ENCODE data around the gene POLR2L.

Gene POLR2L

DNA sequence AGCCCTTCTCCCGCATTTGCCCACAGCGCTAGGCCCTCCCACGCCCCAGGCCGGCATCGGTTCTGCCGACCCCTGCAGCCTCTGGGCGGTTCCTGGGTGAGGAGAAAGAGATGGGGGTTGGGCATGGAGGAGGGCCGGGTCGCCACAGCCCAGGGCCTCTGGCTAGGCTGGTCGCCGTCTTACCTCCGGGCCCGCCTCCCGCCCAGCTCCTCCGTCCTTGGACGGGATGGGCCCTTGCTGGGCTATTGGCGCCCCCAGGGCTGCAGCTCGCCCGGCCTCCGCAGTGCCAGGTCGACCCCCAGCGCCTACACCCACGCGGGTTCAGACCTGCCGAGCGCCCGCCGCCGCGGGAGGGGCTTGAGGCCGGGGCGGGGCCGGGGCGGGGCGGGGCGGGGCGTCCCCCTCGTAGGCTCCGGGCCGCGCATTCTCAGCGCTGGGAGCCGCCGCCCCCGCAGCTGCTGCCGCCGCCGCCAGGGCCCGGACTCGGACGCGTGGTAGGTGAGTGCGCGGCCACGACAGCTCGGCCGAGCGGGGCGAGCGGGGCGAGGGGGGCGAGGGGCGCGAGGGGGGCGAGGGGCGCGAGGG is 9.7 kb downstream of the POLR2L start, which contains the start of gene CD151:
Gene CD151 (plus strand): TSS at position 424 of the 585 bp plus-strand sequence. CDS start 3,118 bp downstream, outside the sequence.
- H4K91ac ChIP-seq (ENCODE audit: low read depth, low read length, poor library complexity) = no peak within 1 kb of the TSS

DNA sequence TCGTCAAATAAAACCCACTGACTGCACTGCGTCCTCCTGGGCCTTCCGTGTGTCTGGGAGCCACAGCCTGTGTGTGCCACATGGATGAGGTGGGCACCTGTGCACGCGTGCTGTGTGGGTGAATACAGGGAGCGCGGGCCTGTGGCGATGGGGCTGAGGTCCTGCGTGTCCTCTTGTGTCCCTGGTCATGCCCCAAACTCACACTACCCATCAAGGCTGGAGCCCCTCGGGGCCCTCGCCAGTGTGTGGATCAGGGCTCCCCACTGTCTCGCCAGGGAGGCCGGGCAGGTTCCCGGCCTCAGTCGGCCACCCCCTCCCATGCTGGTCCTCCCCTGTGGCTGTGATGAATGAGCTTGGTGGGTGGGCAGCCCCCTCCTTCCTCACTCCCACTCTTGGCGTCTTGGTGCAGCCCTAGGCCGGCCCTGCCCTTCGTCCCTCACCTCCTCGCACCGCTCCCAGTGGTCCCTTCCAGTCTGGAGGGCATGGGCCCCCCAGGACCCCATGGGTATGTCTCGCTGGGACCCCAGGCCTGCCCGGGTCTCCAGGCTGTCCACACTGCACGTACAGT is 10.3 kb downstream of the POLR2L start:
- Histone ChIP-seq H3K4ac (ENCODE audit: low read length) (peak overlapping the region; percentile 95), H3K18ac (ENCODE audit: low read length) (peak overlapping the region; percentile 99), H2AFZ (ENCODE audit: low read length) (peak overlapping the region; percentile 89), H3K79me1 (ENCODE audit: low read depth, low read length) (peaks cover 15% of the 10 kb centered on the region), H4K8ac (ENCODE audit: low read depth, low read length) (peak overlapping the region; percentile 100), H3K9me3 (replicated peaks in 1 of 2; ENCODE audit: control insufficient read depth in 2 of 2, insufficient read depth in 1 of 2, low read depth in 1 of 2, low read length in 2 of 2) (peaks cover 0 to 3% of the 10 kb centered on the region in 2 donors), H3K9ac (ENCODE audit: low read depth, low read length, poor library complexity) (peak overlapping the region; percentile 88), H3K14ac (ENCODE audit: low read length) (peak overlapping the region; percentile 89), H3K4me2 (ENCODE audit: insufficient read depth, low read length, poor library complexity, severe bottlenecking) (peak overlapping the region; percentile 86), H3K27me3 (ENCODE audit: control insufficient read depth in 3 of 3, insufficient read depth in 3 of 3, low read depth in 1 of 3, low read length in 3 of 3) (peaks cover 9 to 46% (median 18%) of the 10 kb centered on the region in 3 experiments), H2AK5ac (ENCODE audit: low read depth, low read length) (peak overlapping the region; percentile 100), H4K91ac (ENCODE audit: low read depth, low read length, poor library complexity) (no peak overlapping the region), H3K36me3 (replicated peaks in 1 of 2; ENCODE audit: control insufficient read depth in 2 of 2, insufficient read depth in 2 of 2, low read length in 2 of 2) (peaks cover 9 to 17% of the 10 kb centered on the region in 2 donors), H3K4me3 (ENCODE audit: low read length in 2 of 2) (peak overlapping the region; percentile 62 to 78), H2BK120ac (ENCODE audit: low read depth, low read length) (peak overlapping the region; percentile 82), H3K4me1 (ENCODE audit: control insufficient read depth in 2 of 2, insufficient read depth in 1 of 2, low read depth in 1 of 2, low read length in 2 of 2) (peaks cover 53 to 57% of the 10 kb centered on the region in 2 donors), H3K23ac (ENCODE audit: low read depth, low read length, poor library complexity) (peak overlapping the region; percentile 93), H3K27ac (replicated peaks; ENCODE audit: low read length) (peak overlapping the region; percentile 68), H2BK15ac (ENCODE audit: low read length) (peak overlapping the region; percentile 100), H2BK12ac (ENCODE audit: low read length) (peak overlapping the region; percentile 99), H2BK5ac (ENCODE audit: low read length) (peak overlapping the region; percentile 91)
- no peak for DNase-seq (ENCODE audit: low spot score)
- WGBS, 2 donors (ENCODE audit: extremely low coverage in 2 of 2, insufficient read length in 2 of 2, insufficient replicate concordance in 1 of 2) = no CpG with 5 or more reads among the region's 23 CpGs

More for the DNA sequence above, 9.7 kb downstream of the POLR2L start, which contains the start of gene CD151:
- Histone ChIP-seq H3K23ac (ENCODE audit: low read depth, low read length, poor library complexity) (peak within 1 kb of the TSS; percentile 93), H2BK5ac (ENCODE audit: low read length) (peak within 1 kb of the TSS; percentile 91), H3K9me3 (replicated peaks in 1 of 2; ENCODE audit: control insufficient read depth in 2 of 2, insufficient read depth in 1 of 2, low read depth in 1 of 2, low read length in 2 of 2) (peaks cover 0 to 3% of the 10 kb centered on the region in 2 donors), H3K4me1 (ENCODE audit: control insufficient read depth in 2 of 2, insufficient read depth in 1 of 2, low read depth in 1 of 2, low read length in 2 of 2) (peaks cover 50 to 53% of the 10 kb centered on the region in 2 donors), H3K27me3 (ENCODE audit: control insufficient read depth in 3 of 3, insufficient read depth in 3 of 3, low read depth in 1 of 3, low read length in 3 of 3) (peaks cover 9 to 43% (median 18%) of the 10 kb centered on the region in 3 experiments), H3K79me1 (ENCODE audit: low read depth, low read length) (peaks cover 20% of the 10 kb centered on the region), H3K27ac (replicated peaks; ENCODE audit: low read length) (peak within 1 kb of the TSS; percentile 68), H3K18ac (ENCODE audit: low read length) (peak within 1 kb of the TSS; percentile 99), H3K4me2 (ENCODE audit: insufficient read depth, low read length, poor library complexity, severe bottlenecking) (peak within 1 kb of the TSS; percentile 86), H2AFZ (ENCODE audit: low read length) (peak within 1 kb of the TSS; percentile 89), H3K4me3 (ENCODE audit: low read length in 2 of 2) (peak within 1 kb of the TSS; percentile 62 to 89), H4K8ac (ENCODE audit: low read depth, low read length) (peak within 1 kb of the TSS; percentile 100), H3K14ac (ENCODE audit: low read length) (peak within 1 kb of the TSS; percentile 89), H2AK5ac (ENCODE audit: low read depth, low read length) (peak within 1 kb of the TSS; percentile 100), H2BK12ac (ENCODE audit: low read length) (peak within 1 kb of the TSS; percentile 99), H2BK15ac (ENCODE audit: low read length) (peak within 1 kb of the TSS; percentile 100), H2BK120ac (ENCODE audit: low read depth, low read length) (peak within 1 kb of the TSS; percentile 82), H3K9ac (ENCODE audit: low read depth, low read length, poor library complexity) (peak within 1 kb of the TSS; percentile 88), H3K36me3 (replicated peaks in 1 of 2; ENCODE audit: control insufficient read depth in 2 of 2, insufficient read depth in 2 of 2, low read length in 2 of 2) (peaks cover 14 to 23% of the 10 kb centered on the region in 2 donors), H3K4ac (ENCODE audit: low read length) (peak within 1 kb of the TSS; percentile 95)
- no peak for DNase-seq (ENCODE audit: low spot score)
- no CpG with 5 or more reads among the region's 67 CpGs for WGBS, 2 donors (ENCODE audit: extremely low coverage in 2 of 2, insufficient read length in 2 of 2, insufficient replicate concordance in 1 of 2)

DNA sequence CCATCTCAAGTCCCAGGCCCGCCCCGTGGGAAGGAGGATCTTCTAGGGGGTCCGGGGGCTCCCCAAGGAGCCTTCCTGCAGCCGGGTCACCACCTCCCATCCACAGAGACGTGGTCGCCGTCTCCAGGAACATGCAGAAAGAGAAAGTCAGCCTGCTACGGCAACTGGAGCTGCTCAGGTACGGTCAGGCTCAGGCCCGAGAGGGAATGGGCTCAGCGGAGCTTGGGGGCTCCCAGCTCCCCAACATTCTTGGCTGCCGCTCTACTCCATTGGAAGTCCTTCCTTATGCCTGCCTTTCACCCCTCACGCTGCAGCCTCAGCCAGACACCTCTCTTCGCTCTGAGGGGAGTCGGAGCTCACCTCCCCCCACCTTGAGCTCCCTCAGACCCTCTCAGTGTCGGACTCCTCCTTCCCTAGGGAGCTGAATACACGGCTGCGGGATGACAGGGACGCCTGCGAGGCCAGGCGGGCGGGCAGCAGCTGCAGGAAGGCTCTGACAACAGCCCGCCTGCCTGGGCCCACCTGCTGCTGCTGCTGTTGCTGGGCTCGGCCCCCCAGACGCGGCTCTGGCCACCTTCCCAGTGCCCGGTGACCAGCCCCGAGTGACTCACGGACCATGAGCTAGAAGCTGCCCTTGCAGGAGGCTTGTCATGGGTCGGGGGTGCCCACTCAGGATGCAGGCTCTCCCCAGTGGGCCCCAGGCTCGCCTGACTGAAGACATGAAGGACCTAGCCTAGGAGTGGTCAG is 11.0 kb downstream of the POLR2L start:
- H3K9me3 ChIP-seq (replicated peaks in 1 of 2; ENCODE audit: control insufficient read depth in 2 of 2, insufficient read depth in 1 of 2, low read depth in 1 of 2, low read length in 2 of 2) = peaks cover 0 to 3% of the 10 kb centered on the region in 2 donors
- H3K36me3 ChIP-seq (replicated peaks in 1 of 2; ENCODE audit: control insufficient read depth in 2 of 2, insufficient read depth in 2 of 2, low read length in 2 of 2) = peaks cover 2 to 10% of the 10 kb centered on the region in 2 donors
- peak overlapping the region; percentile 91 for H3K23ac ChIP-seq (ENCODE audit: low read depth, low read length, poor library complexity)
- no peak overlapping the region for H3K27ac ChIP-seq (replicated peaks; ENCODE audit: low read length)
- no CpG with 5 or more reads among the region's 31 CpGs for WGBS, 2 donors (ENCODE audit: extremely low coverage in 2 of 2, insufficient read length in 2 of 2, insufficient replicate concordance in 1 of 2)
- peak overlapping the region; percentile 86 for H3K4me2 ChIP-seq (ENCODE audit: insufficient read depth, low read length, poor library complexity, severe bottlenecking)
- H2AFZ ChIP-seq (ENCODE audit: low read length) = peak overlapping the region; percentile 80
- H3K18ac ChIP-seq (ENCODE audit: low read length) = peak overlapping the region; percentile 99
- H4K8ac ChIP-seq (ENCODE audit: low read depth, low read length) = no peak overlapping the region
- peak overlapping the region; percentile 57 to 62 for H3K4me3 ChIP-seq (ENCODE audit: low read length in 2 of 2)
- H3K4me1 ChIP-seq (ENCODE audit: control insufficient read depth in 2 of 2, insufficient read depth in 1 of 2, low read depth in 1 of 2, low read length in 2 of 2) = peaks cover 53 to 58% of the 10 kb centered on the region in 2 donors
- H3K79me1 ChIP-seq (ENCODE audit: low read depth, low read length) = peaks cover 12% of the 10 kb centered on the region
- peak overlapping the region; percentile 100 for H2BK15ac ChIP-seq (ENCODE audit: low read length)
- peak overlapping the region; percentile 59 for H2BK5ac ChIP-seq (ENCODE audit: low read length)
- peaks cover 9 to 48% (median 18%) of the 10 kb centered on the region in 3 experiments for H3K27me3 ChIP-seq (ENCODE audit: control insufficient read depth in 3 of 3, insufficient read depth in 3 of 3, low read depth in 1 of 3, low read length in 3 of 3)
- H2BK120ac ChIP-seq (ENCODE audit: low read depth, low read length) = peak overlapping the region; percentile 82
- no peak overlapping the region for H3K4ac ChIP-seq (ENCODE audit: low read length)
- peak overlapping the region; percentile 88 for H3K9ac ChIP-seq (ENCODE audit: low read depth, low read length, poor library complexity)
- H4K91ac ChIP-seq (ENCODE audit: low read depth, low read length, poor library complexity) = no peak overlapping the region
- DNase-seq (ENCODE audit: low spot score) = no peak
- H3K14ac ChIP-seq (ENCODE audit: low read length) = no peak overlapping the region
- peak overlapping the region; percentile 99 for H2BK12ac ChIP-seq (ENCODE audit: low read length)
- H2AK5ac ChIP-seq (ENCODE audit: low read depth, low read length) = peak overlapping the region; percentile 100
